ENCODE data around the gene AUTS2.

The AUTS2 gene

DNA sequence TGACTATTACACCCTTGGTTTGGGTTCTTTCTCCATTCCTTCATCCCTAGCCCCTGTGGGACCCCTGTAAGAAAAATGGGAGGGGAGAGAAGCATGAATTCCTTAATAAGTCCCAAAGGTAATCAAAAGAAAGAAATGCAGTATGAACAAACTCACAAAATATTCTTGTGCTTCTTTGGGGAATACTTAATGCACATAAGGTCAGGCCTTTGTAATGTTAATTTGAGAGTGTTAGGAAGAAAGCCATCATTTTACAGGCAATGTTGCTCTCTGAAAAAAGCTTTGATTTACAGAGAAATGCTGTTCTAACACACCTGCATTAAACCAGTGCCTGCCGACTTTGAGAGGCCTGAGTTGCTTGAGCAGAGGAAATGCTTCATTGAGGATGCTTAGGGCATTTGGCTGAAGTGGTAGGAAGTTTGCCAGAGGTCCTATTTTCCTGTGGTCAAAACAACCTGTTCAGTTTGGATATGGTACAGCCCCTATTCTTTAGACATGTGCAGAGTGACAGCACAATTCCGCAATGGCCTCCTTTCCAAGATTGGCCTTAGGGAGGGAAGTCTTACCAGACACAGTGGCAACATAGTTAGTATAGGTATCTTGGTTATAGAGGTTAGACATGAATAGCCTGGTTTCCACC is 643.4 kb downstream of the AUTS2 start:
- Histone ChIP-seq H3K9me3 (ENCODE audit: control insufficient read depth in 1 of 2, low read length in 2 of 2) (no peaks in the 10 kb centered on the region), H3K27ac (ENCODE audit: low read length) (no peak overlapping the region), H3K4me1 (ENCODE audit: control insufficient read depth in 1 of 2, insufficient read depth in 2 of 2, low read length in 2 of 2) (no peaks in the 10 kb centered on the region)

GRCh38 chr7:70242826-70243225 is 644.6 kb downstream of the AUTS2 start:
- Histone ChIP-seq H3K27me3 (ENCODE audit: low read depth, low read length) (no peaks in the 10 kb centered on the region), H3K4me3 (ENCODE audit: low read depth in 1 of 2, low read length in 2 of 2) (no peak overlapping the region), H3K36me3 (ENCODE audit: control insufficient read depth in 1 of 2, insufficient read depth in 2 of 2, low read length in 2 of 2) (no peaks in the 10 kb centered on the region), H3K9me3 (ENCODE audit: control insufficient read depth in 1 of 2, low read length in 2 of 2) (no peaks in the 10 kb centered on the region), H3K4me1 (ENCODE audit: control insufficient read depth in 1 of 2, insufficient read depth in 2 of 2, low read length in 2 of 2) (no peaks in the 10 kb centered on the region), H3K27ac (ENCODE audit: low read length) (no peak overlapping the region)

More for the DNA sequence above, 643.4 kb downstream of the AUTS2 start:
- Histone ChIP-seq H3K36me3 (ENCODE audit: control insufficient read depth in 1 of 2, insufficient read depth in 2 of 2, low read length in 2 of 2) (no peaks in the 10 kb centered on the region), H3K4me3 (ENCODE audit: low read depth in 1 of 2, low read length in 2 of 2) (no peak overlapping the region), H3K27me3 (ENCODE audit: low read depth, low read length) (no peaks in the 10 kb centered on the region)

DNA sequence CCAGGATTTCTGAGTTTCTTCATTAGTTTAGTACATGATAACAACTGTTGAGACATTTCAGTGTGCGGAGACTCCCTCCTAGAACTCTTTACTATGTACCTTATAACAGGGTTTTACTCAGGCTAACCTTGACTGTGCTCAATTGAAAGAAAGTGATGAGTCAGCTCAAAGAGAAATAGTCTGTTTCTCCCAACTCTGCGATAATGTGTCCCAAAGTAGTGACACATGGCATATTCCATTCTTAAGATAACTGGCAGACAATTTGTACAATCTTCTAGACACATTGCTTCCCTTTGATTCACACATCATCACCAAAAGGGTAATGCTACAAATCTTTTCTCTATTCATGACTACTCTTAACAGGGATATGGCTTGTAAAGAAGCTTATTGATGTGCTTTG is 645.2 kb downstream of the AUTS2 start:
- Histone ChIP-seq H3K9me3 (ENCODE audit: control insufficient read depth in 1 of 2, low read length in 2 of 2) (no peaks in the 10 kb centered on the region), H3K4me3 (ENCODE audit: low read depth in 1 of 2, low read length in 2 of 2) (no peak overlapping the region), H3K36me3 (ENCODE audit: control insufficient read depth in 1 of 2, insufficient read depth in 2 of 2, low read length in 2 of 2) (no peaks in the 10 kb centered on the region), H3K27ac (ENCODE audit: low read length) (no peak overlapping the region), H3K27me3 (ENCODE audit: low read depth, low read length) (no peaks in the 10 kb centered on the region), H3K4me1 (ENCODE audit: control insufficient read depth in 1 of 2, insufficient read depth in 2 of 2, low read length in 2 of 2) (no peaks in the 10 kb centered on the region)

GRCh38 chr7:70257921-70258320 is 659.6 kb downstream of the AUTS2 start:
- Histone ChIP-seq H3K27ac (ENCODE audit: low read length) (no peak overlapping the region), H3K36me3 (ENCODE audit: control insufficient read depth in 1 of 2, insufficient read depth in 2 of 2, low read length in 2 of 2) (no peaks in the 10 kb centered on the region), H3K27me3 (ENCODE audit: low read depth, low read length) (no peaks in the 10 kb centered on the region), H3K4me3 (ENCODE audit: low read depth in 1 of 2, low read length in 2 of 2) (no peak overlapping the region), H3K9me3 (ENCODE audit: control insufficient read depth in 1 of 2, low read length in 2 of 2) (no peaks in the 10 kb centered on the region), H3K4me1 (ENCODE audit: control insufficient read depth in 1 of 2, insufficient read depth in 2 of 2, low read length in 2 of 2) (peaks cover 0 to 8% of the 10 kb centered on the region in 2 donors)

- Histone ChIP-seq H3K27ac (ENCODE audit: low read length) (no peak overlapping the region), H3K27me3 (ENCODE audit: low read depth, low read length) (no peaks in the 10 kb centered on the region), H3K4me3 (ENCODE audit: low read depth in 1 of 2, low read length in 2 of 2) (no peak overlapping the region), H3K4me1 (ENCODE audit: control insufficient read depth in 1 of 2, insufficient read depth in 2 of 2, low read length in 2 of 2) (peaks cover 0 to 8% of the 10 kb centered on the region in 2 donors), H3K36me3 (ENCODE audit: control insufficient read depth in 1 of 2, insufficient read depth in 2 of 2, low read length in 2 of 2) (no peaks in the 10 kb centered on the region), H3K9me3 (ENCODE audit: control insufficient read depth in 1 of 2, low read length in 2 of 2) (no peaks in the 10 kb centered on the region)
Measured at GRCh38 chr7:70259502-70259901, 661.2 kb downstream of the AUTS2 start.

GRCh38 chr7:70263471-70264255 is 665.4 kb downstream of the AUTS2 start:
- Histone ChIP-seq H3K36me3 (ENCODE audit: control insufficient read depth in 1 of 2, insufficient read depth in 2 of 2, low read length in 2 of 2) (no peaks in the 10 kb centered on the region), H3K27ac (ENCODE audit: low read length) (no peak overlapping the region), H3K4me1 (ENCODE audit: control insufficient read depth in 1 of 2, insufficient read depth in 2 of 2, low read length in 2 of 2) (peaks cover 0 to 8% of the 10 kb centered on the region in 2 donors), H3K27me3 (ENCODE audit: low read depth, low read length) (no peaks in the 10 kb centered on the region), H3K9me3 (ENCODE audit: control insufficient read depth in 1 of 2, low read length in 2 of 2) (no peaks in the 10 kb centered on the region), H3K4me3 (ENCODE audit: low read depth in 1 of 2, low read length in 2 of 2) (no peak overlapping the region)

- H3K9me3 ChIP-seq (ENCODE audit: control insufficient read depth in 1 of 2, low read length in 2 of 2) = no peaks in the 10 kb centered on the region
- H3K27me3 ChIP-seq (ENCODE audit: low read depth, low read length) = no peaks in the 10 kb centered on the region
- no peak overlapping the region for H3K27ac ChIP-seq (ENCODE audit: low read length)
- no peak overlapping the region for H3K4me3 ChIP-seq (ENCODE audit: low read depth in 1 of 2, low read length in 2 of 2)
- no peaks in the 10 kb centered on the region for H3K36me3 ChIP-seq (ENCODE audit: control insufficient read depth in 1 of 2, insufficient read depth in 2 of 2, low read length in 2 of 2)
- no peaks in the 10 kb centered on the region for H3K4me1 ChIP-seq (ENCODE audit: control insufficient read depth in 1 of 2, insufficient read depth in 2 of 2, low read length in 2 of 2)
Measured at GRCh38 chr7:70266186-70266585, 667.9 kb downstream of the AUTS2 start.

DNA sequence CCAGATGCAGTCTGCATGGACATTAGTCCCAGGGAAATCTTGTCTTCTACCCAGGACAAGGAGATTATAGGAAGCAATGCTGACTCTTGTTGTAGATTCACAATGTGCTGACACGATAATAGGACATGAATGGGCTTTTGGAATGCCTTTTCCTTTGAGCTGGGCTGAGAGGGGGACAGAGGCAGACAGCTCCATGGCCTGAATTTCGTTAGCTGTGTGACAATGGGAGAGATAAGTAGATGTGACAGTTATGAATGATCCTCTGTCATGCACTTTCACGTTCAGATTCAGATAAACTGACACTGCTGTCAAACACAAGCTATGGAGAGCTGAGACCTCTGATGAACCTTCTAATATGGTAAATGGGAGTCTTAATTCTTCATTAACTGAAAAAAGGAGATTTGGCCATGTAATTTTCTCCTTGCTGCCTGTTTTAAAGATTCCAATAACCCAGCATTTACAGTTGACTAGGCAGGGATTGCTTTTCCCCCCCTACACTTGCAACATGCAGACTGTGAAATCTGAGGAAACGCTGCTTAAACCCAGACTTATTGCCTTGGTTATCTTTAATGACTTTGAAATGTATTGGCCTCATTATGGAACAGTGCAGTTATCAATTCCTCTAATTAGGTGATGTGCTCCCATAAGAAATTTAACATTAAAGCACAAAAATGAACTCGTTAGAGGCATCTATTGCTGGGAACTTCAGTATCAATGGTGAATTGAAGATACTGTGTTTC is 669.3 kb downstream of the AUTS2 start:
- Histone ChIP-seq H3K4me3 (ENCODE audit: low read depth in 1 of 2, low read length in 2 of 2) (no peak overlapping the region), H3K27me3 (ENCODE audit: low read depth, low read length) (no peaks in the 10 kb centered on the region), H3K27ac (ENCODE audit: low read length) (no peak overlapping the region), H3K4me1 (ENCODE audit: control insufficient read depth in 1 of 2, insufficient read depth in 2 of 2, low read length in 2 of 2) (no peaks in the 10 kb centered on the region), H3K9me3 (ENCODE audit: control insufficient read depth in 1 of 2, low read length in 2 of 2) (no peaks in the 10 kb centered on the region), H3K36me3 (ENCODE audit: control insufficient read depth in 1 of 2, insufficient read depth in 2 of 2, low read length in 2 of 2) (no peaks in the 10 kb centered on the region)

GRCh38 chr7:70268179-70268578 is 669.9 kb downstream of the AUTS2 start:
- H3K27ac ChIP-seq (ENCODE audit: low read length) = no peak overlapping the region
- H3K4me1 ChIP-seq (ENCODE audit: control insufficient read depth in 1 of 2, insufficient read depth in 2 of 2, low read length in 2 of 2) = no peaks in the 10 kb centered on the region
- H3K36me3 ChIP-seq (ENCODE audit: control insufficient read depth in 1 of 2, insufficient read depth in 2 of 2, low read length in 2 of 2) = no peaks in the 10 kb centered on the region
- H3K9me3 ChIP-seq (ENCODE audit: control insufficient read depth in 1 of 2, low read length in 2 of 2) = no peaks in the 10 kb centered on the region
- no peaks in the 10 kb centered on the region for H3K27me3 ChIP-seq (ENCODE audit: low read depth, low read length)
- H3K4me3 ChIP-seq (ENCODE audit: low read depth in 1 of 2, low read length in 2 of 2) = no peak overlapping the region

DNA sequence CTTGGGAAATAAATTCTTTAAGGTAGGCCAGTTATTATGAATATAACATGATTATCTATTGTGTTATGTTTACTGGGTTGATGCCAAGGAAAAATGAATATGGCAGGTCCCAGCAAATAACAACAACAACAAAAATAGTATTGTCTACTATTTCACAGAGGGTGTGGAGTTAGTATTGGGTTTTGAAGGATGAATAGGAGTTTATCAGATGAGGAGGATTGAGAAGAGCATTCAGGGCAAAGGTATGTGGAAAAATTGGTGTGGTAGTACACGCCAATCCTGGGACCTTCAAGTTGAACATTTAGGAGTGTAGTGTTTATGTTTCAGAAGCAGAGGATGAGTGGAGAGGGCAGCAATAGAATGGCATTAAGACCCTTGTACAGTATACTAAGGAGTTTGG is 671.9 kb downstream of the AUTS2 start:
- Histone ChIP-seq H3K9me3 (ENCODE audit: control insufficient read depth in 1 of 2, low read length in 2 of 2) (no peaks in the 10 kb centered on the region), H3K27me3 (ENCODE audit: low read depth, low read length) (no peaks in the 10 kb centered on the region), H3K36me3 (ENCODE audit: control insufficient read depth in 1 of 2, insufficient read depth in 2 of 2, low read length in 2 of 2) (no peaks in the 10 kb centered on the region), H3K4me3 (ENCODE audit: low read depth in 1 of 2, low read length in 2 of 2) (no peak overlapping the region), H3K4me1 (ENCODE audit: control insufficient read depth in 1 of 2, insufficient read depth in 2 of 2, low read length in 2 of 2) (no peaks in the 10 kb centered on the region), H3K27ac (ENCODE audit: low read length) (no peak overlapping the region)

DNA sequence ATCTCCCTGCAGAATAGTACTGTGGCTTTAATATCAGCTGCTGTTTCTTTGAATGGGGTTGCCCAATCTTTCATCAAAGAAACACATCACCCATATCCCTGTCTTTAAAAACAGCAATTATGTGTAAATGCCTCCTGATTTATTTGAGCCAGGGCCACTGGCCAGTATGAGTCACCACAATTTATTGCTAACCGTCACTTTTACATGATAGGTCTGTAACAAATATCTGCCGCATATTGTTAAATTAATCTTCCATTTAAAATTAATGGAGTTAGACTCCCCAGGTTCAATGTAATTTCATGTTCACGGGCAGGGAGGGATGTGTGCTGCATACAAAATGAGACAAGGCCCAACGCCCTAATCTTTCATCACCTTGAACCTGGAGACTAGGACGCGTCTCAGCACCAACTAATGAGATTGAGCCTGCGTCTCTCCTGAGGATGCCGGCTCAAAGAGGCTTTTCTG is 673.4 kb downstream of the AUTS2 start:
- Histone ChIP-seq H3K4me1 (ENCODE audit: control insufficient read depth in 1 of 2, insufficient read depth in 2 of 2, low read length in 2 of 2) (no peaks in the 10 kb centered on the region), H3K27ac (ENCODE audit: low read length) (no peak overlapping the region), H3K9me3 (ENCODE audit: control insufficient read depth in 1 of 2, low read length in 2 of 2) (no peaks in the 10 kb centered on the region), H3K27me3 (ENCODE audit: low read depth, low read length) (no peaks in the 10 kb centered on the region), H3K36me3 (ENCODE audit: control insufficient read depth in 1 of 2, insufficient read depth in 2 of 2, low read length in 2 of 2) (no peaks in the 10 kb centered on the region), H3K4me3 (ENCODE audit: low read depth in 1 of 2, low read length in 2 of 2) (no peak overlapping the region)

Measured in muscle layer of duodenum (tissue), 2 donors.